ENCODE measurements around the gene CCN5. TPM values are rescaled to one million over a fixed set of nuclear protein-coding genes. Genes with fewer than 3 reads are reported as not detected.

Gene CCN5
- total and polyA plus RNA-seq, 8 donors: 0.14 to 6.4 (median 1.6) TPM

DNA sequence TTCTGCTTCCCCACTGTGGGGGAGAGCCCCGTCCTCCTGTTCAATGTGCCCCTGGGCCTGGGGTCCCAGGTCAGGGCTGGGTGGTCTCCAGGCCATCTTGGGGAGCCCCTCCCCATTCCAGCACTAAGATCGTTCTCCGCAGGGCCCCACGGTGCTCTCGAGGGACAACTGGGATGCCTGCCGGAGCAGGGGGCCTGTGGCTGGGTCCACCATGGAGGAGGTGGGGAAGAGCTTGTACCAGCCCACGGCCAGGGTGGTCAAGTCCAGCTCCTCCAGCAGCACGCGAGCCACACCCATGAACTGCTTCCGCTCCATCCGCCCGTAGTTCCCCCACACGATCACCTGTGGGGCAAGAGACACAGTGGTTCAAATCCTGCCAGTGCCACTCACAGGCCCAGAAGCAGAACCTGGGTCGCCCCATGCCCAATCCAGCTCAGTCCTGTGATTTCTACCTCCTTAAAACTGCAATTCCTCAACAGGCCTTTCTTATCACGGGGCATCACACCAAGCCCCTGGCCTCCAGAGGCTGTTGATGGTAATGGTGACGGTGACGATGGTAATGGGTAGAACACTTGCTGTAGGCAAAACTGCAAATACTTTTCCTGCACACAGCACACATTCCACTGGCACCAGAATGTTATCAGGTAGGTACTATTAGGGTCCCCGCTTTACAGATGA, 41.0 kb downstream of the CCN5 start:
- no peak overlapping the region for H3K4me3 ChIP-seq
- no peak overlapping the region for H3K27ac ChIP-seq
- WGBS, 2 donors: 82 to 93% methylated on average over 18 of the region's 18 CpGs
- intact Hi-C loops (cut with DNase I): no loop called here
- TF ChIP-seq CTCF (IDR thresholded peaks at IDR 0.05): no peak
- DNase-seq (no peak), ATAC-seq (no peak), FAIRE-seq (no peak)
- no peaks in the 10 kb centered on the region for H3K36me3 ChIP-seq
- no peaks in the 10 kb centered on the region for H3K4me1 ChIP-seq
- no peaks in the 10 kb centered on the region for H3K9me3 ChIP-seq
- H3K27me3 ChIP-seq: no peaks in the 10 kb centered on the region

DNA sequence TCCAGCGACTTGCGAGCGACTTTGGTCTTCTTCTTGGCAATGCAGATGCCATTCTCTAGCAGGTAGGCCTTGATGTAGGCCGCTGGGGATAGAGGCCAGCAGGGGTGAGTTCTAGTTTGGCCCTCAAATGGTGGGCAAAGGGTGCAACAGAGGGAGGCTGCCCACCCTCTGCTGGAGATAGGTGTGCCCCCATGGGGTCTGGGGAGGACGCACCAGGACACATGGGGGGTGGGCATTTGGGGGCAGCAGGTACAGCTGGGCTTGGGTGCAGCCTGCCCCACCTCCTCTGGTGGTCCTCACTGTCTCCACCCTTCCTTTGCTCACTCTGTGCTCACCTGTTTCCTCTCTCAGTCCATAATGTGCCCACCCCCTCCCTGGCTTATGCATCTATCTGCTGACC, 41.8 kb downstream of the CCN5 start:
- intact Hi-C loops (cut with DNase I): no loop called here
- no peaks in the 10 kb centered on the region for H3K36me3 ChIP-seq
- ATAC-seq (no peak), DNase-seq (no peak), FAIRE-seq (no peak)
- WGBS, 2 donors: 83 to 88% methylated on average over 5 of the region's 5 CpGs
- H3K27me3 ChIP-seq: no peaks in the 10 kb centered on the region
- H3K4me3 ChIP-seq: no peak overlapping the region
- H3K9me3 ChIP-seq: no peaks in the 10 kb centered on the region
- H3K27ac ChIP-seq: no peak overlapping the region
- no peaks in the 10 kb centered on the region for H3K4me1 ChIP-seq
- no peak for TF ChIP-seq CTCF (IDR thresholded peaks at IDR 0.05)

- H3K36me3 ChIP-seq: no peaks in the 10 kb centered on the region
- intact Hi-C loops (cut with DNase I): no loop called here
- DNase-seq (no peak), FAIRE-seq (no peak), ATAC-seq (no peak)
- TF ChIP-seq CTCF (IDR thresholded peaks at IDR 0.05): no peak
- H3K4me3 ChIP-seq: no peak overlapping the region
- WGBS, 2 donors: 51 to 59% methylated on average over 10 of the region's 10 CpGs
- H3K4me1 ChIP-seq: no peaks in the 10 kb centered on the region
- H3K27me3 ChIP-seq: no peaks in the 10 kb centered on the region
- H3K27ac ChIP-seq: no peak overlapping the region
- no peaks in the 10 kb centered on the region for H3K9me3 ChIP-seq
Observed at GRCh38 chr20:44758247-44759101, 43.3 kb downstream of the CCN5 start.

GRCh38 chr20:44759595-44759994, 44.4 kb downstream of the CCN5 start:
- Histone ChIP-seq H3K4me3 (no peak overlapping the region), H3K27me3 (no peaks in the 10 kb centered on the region), H3K9me3 (no peaks in the 10 kb centered on the region), H3K4me1 (no peaks in the 10 kb centered on the region), H3K36me3 (no peaks in the 10 kb centered on the region), H3K27ac (no peak overlapping the region)
- FAIRE-seq (no peak), DNase-seq (no peak), ATAC-seq (no peak)
- intact Hi-C loops (cut with DNase I): no loop called here
- no peak for TF ChIP-seq CTCF (IDR thresholded peaks at IDR 0.05)
- WGBS, 2 donors: 78 to 90% methylated on average over 1 of the region's 1 CpG

DNA sequence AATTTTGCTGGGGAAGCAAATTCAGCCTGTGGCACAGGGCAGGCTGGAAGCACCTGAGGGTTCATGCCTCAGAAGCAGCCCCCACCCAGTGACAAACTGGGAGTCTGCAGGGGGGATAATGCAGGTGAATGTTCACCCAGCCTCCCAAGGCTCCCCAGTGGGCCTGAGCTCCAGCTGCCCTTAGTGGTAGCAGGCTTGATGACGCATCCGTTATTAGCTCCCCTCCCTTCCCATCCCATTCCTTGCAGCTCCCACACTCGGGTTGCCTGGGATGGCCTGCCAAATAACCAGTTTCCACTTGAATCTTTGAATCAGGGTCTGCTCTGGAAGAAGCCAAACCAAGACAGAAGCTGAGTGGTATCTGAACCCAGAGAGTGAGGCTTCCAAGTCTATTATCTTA, 46.3 kb downstream of the CCN5 start:
- Histone ChIP-seq H3K27ac (no peak overlapping the region), H3K36me3 (no peaks in the 10 kb centered on the region), H3K4me1 (no peaks in the 10 kb centered on the region), H3K27me3 (no peaks in the 10 kb centered on the region), H3K4me3 (no peak overlapping the region), H3K9me3 (no peaks in the 10 kb centered on the region)
- DNase-seq (no peak), FAIRE-seq (no peak), ATAC-seq (no peak)
- TF ChIP-seq CTCF (IDR thresholded peaks at IDR 0.05): no peak
- intact Hi-C loops (cut with DNase I): no loop called here
- WGBS, 2 donors: 59 to 65% methylated on average over 3 of the region's 3 CpGs
